CD8-positive, alpha-beta memory T cell (primary cell): ENCODE measurements around the gene ETV4. TPM values are rescaled to one million over a fixed set of nuclear protein-coding genes. Genes with fewer than 3 reads are reported as not detected.

Experiments
- CTCF ChIA-PET: fragments of 350-600 bp; sonication (Branson Sonifier 250); formaldehyde crosslinking; loops from one replicate; lab custom pipeline; 2021; ENCODE audit warnings: antibody characterized with exemption; lab: Charles Lee
- POLR2A ChIA-PET: fragments of 350-600 bp; sonication (Branson Sonifier 250); formaldehyde crosslinking; loops from one replicate; lab custom pipeline; 2021; ENCODE audit warnings: antibody characterized with exemption; lab: Charles Lee
- DNase-seq, 5 donors: peaks; one replicate each; pipeline versions ENCODE4 v3.0.0 to v3.0.0-alpha.2; 2020 to 2022; ENCODE audit warnings: mixed read lengths in 1 of 5
- H3K27ac ChIP-seq: one replicate; pipeline ENCODE4 v1.7.0; 2013; ENCODE audit warnings: low read depth, mild to moderate bottlenecking, low read length, moderate library complexity
- H3K27me3 ChIP-seq: 2 replicates; pipeline ENCODE4 v1.7.0; 2013; ENCODE audit warnings: low read length, mild to moderate bottlenecking; ENCODE audit not compliant: insufficient read depth, poor library complexity, severe bottlenecking
- H3K36me3 ChIP-seq: 2 replicates; pipeline ENCODE4 v1.7.0; 2013; ENCODE audit warnings: mild to moderate bottlenecking, low read length, moderate library complexity; ENCODE audit not compliant: insufficient read depth
- H3K4me1 ChIP-seq: 2 replicates; pipeline ENCODE4 v1.7.0; 2013; ENCODE audit warnings: mild to moderate bottlenecking, low read length, moderate library complexity; ENCODE audit not compliant: insufficient read depth
- H3K4me3 ChIP-seq: 2 replicates; pipeline ENCODE4 v1.7.0; 2013; ENCODE audit warnings: mild to moderate bottlenecking, low read length
- H3K9me3 ChIP-seq: 2 replicates; pipeline ENCODE4 v1.7.0; 2013; ENCODE audit warnings: mild to moderate bottlenecking, low read length
- H3K27ac Mint-ChIP-seq, 8 donors: one replicate each; pipeline ENCODE4 v1.8.0; 2020 to 2021; ENCODE audit warnings: mixed read lengths in 8 of 8, mild to moderate bottlenecking in 6 of 8, inconsistent platforms in 3 of 8, moderate library complexity in 3 of 8
- H3K27me3 Mint-ChIP-seq, 2 donors: one replicate each; pipeline ENCODE4 v1.8.0; 2020 to 2021; ENCODE audit warnings: mixed read lengths in 2 of 2, mild to moderate bottlenecking in 1 of 2, moderate library complexity in 1 of 2
- H3K36me3 Mint-ChIP-seq, 3 donors: one replicate each; pipeline ENCODE4 v1.8.0; 2020 to 2021; ENCODE audit warnings: mixed read lengths in 3 of 3, inconsistent platforms in 1 of 3, mild to moderate bottlenecking in 1 of 3
- H3K4me1 Mint-ChIP-seq, 3 donors: one replicate each; pipeline ENCODE4 v1.8.0; 2020 to 2021; ENCODE audit warnings: mixed read lengths in 3 of 3, inconsistent platforms in 1 of 3, mild to moderate bottlenecking in 1 of 3
- H3K4me3 Mint-ChIP-seq, 7 donors: one replicate each; pipeline ENCODE4 v1.8.0; 2020 to 2021; ENCODE audit warnings: mixed read lengths in 7 of 7, mild to moderate bottlenecking in 6 of 7, moderate library complexity in 4 of 7, inconsistent platforms in 2 of 7
- H3K9me3 Mint-ChIP-seq, 5 donors: one replicate each; pipeline ENCODE4 v1.8.0; 2020 to 2022; ENCODE audit warnings: mixed read lengths in 5 of 5, mild to moderate bottlenecking in 3 of 5, moderate library complexity in 2 of 5, inconsistent platforms in 1 of 5
- polyA plus RNA-seq: library from polyadenylated mRNA; unstranded; fragments of 300-500 nt; fragmentation: Illumina TruSeq; gene quantifications from one replicate; pipeline ENCODE4 v1.2.3, GENCODE V29; 2021
- total RNA-seq, 2 experiments: library from RNA; stranded (reverse); gene quantifications; one replicate each; pipeline ENCODE4 v1.2.3, GENCODE V29; 2021

ETV4 gene
- total and polyA plus RNA-seq, 3 experiments from 2014 or later = 0.09 to 6.4 (median 5.3) TPM

DNA sequence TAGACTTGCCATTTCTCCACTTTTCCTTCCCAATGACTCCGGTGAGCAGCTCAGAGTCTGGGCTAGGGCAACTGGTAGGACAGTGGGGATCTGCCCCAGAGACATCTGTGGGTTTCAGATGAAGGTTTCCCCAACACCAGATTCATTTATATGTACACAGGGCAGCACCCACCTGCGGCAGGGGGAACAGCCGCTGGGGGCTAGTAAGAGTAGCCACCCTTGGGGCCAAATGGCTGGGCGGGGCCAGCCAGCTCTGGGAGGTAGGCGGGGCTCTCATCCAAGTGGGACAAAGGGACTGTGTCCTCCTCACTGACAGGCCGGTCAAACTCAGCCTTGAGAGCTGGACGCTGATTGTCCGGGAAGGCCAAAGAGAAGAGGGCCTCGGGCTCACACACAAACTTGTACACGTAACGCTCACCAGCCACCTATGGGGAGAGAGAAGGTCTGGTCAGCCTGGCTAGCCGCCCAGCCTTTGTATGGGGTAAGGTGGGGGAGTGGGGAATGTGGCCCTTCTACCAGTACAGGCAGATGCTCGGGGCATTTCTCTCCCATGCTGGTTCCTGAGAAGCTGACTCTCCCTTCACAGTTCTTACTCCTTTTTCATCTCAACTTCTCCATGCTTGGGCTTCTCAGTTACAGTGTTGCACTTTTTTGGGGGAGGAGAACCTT lies 17.7 kb downstream of the ETV4 start:
- no peak overlapping the region for H3K27ac Mint-ChIP-seq
- no peaks in the 10 kb centered on the region for H3K9me3 Mint-ChIP-seq
- no peaks in the 10 kb centered on the region for H3K4me1 ChIP-seq
- no peak for DNase-seq
- H3K27me3 Mint-ChIP-seq = no peaks in the 10 kb centered on the region
- H3K36me3 Mint-ChIP-seq = peaks cover 0 to 49% (median 11%) of the 10 kb centered on the region in 3 donors
- H3K9me3 ChIP-seq = no peaks in the 10 kb centered on the region
- no peaks in the 10 kb centered on the region for H3K4me1 Mint-ChIP-seq
- CTCF ChIA-PET = no interaction called here
- POLR2A ChIA-PET = no interaction called here
- H3K4me3 ChIP-seq = no peak overlapping the region
- H3K36me3 ChIP-seq = peaks cover 25% of the 10 kb centered on the region
- no peak overlapping the region for H3K27ac ChIP-seq
- no peak overlapping the region for H3K4me3 Mint-ChIP-seq
- no peaks in the 10 kb centered on the region for H3K27me3 ChIP-seq

DNA sequence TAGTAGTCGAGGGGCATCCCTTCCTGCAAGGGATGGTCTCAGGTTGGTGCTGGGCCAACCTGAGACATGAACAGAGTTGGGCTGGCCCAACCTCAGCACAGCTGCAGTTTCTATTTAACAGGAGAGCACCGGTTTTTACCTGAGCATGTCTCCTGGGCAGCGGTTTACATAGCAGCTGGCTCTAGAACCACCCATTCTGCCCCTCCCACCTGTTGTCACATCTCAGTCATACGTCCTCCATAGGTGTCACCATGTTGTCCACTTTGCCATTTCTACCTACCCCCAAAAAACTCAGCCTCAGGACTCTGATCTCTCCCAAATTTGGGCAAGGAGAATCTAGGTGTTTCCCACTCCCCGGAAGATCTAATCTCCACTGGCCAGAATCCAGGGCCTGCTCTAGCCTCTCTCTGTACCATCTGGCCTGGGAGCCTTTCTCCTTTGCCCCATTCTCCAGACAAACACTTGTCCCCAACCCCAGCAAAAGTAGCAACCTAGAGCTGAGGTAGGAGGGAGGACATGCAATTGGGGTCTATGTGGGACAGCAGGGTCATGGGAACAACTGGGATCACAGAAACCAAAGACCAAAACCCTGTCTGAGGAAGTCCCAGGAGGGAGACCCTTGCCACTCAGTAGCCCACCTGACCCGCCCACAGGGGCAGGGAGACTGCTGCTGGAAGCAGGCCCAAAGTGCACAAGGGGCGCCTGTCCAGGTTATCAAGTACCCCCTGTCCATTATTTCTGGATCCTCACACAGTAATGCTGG lies 19.1 kb downstream of the ETV4 start:
- Histone ChIP-seq H3K36me3 (peaks cover 33% of the 10 kb centered on the region), H3K27me3 (no peaks in the 10 kb centered on the region), H3K9me3 (no peaks in the 10 kb centered on the region), H3K4me3 (no peak overlapping the region), H3K4me1 (no peaks in the 10 kb centered on the region), H3K27ac (no peak overlapping the region)
- H3K27ac Mint-ChIP-seq = peak overlapping the region in 2 of 8 donors; percentile 19 to 68
- H3K9me3 Mint-ChIP-seq = no peaks in the 10 kb centered on the region
- DNase-seq = no peak
- CTCF ChIA-PET = interaction anchor here (1.2 to 1.6 kb wide), 2 partner anchors 43 to 50 kb away, joined by 3 read pairs; partner anchors contain the start of gene DHX8
- no peaks in the 10 kb centered on the region for H3K4me1 Mint-ChIP-seq
- H3K27me3 Mint-ChIP-seq = no peaks in the 10 kb centered on the region
- POLR2A ChIA-PET = no interaction called here
- peak overlapping the region in 1 of 7 donors; percentile 25 for H3K4me3 Mint-ChIP-seq
- H3K36me3 Mint-ChIP-seq = peaks cover 0 to 60% (median 11%) of the 10 kb centered on the region in 3 donors

DNA sequence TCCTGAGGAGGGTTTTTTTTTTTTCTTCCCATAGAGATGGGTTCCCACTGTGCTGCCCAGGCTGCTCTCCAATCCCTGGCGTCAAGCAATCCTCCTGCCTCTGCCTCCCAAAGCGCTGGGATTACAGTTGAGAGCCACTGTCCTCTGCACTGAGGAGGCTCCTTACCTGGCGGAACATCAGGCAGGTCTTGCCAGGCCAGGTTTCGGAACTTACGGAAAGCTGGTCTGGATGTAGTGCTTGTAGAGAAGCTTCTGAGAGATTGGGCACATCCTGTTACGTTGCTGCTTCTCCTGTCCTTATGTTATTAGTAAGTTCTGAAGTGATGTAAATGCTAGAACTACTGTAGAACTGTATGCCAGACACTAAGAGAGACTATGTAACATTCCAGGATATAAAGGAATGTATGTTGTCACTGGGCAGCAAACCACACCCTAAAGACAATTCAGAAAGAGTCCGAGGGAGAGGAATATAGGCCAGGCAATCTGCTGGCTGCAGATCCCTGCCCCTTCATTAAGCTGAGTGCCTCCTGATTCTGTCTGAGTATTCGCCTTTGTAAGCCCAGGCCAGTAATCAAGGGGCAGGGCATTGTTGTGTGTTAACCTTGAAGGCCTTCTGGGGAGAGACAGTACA lies 21.1 kb downstream of the ETV4 start:
- H3K4me1 Mint-ChIP-seq = peaks cover 0 to 4% (median 0%) of the 10 kb centered on the region in 3 donors
- H3K27ac Mint-ChIP-seq = no peak overlapping the region
- ChIA-PET POLR2A (no interaction called here), CTCF (interaction anchor here (1.6 to 2.2 kb wide), 2 partner anchors 42 to 52 kb away, joined by 3 to 5 read pairs; partner anchors contain the start of gene DHX8)
- Histone ChIP-seq H3K36me3 (peaks cover 53% of the 10 kb centered on the region), H3K4me3 (no peak overlapping the region), H3K27me3 (no peaks in the 10 kb centered on the region), H3K9me3 (no peaks in the 10 kb centered on the region), H3K4me1 (no peaks in the 10 kb centered on the region), H3K27ac (no peak overlapping the region)
- H3K4me3 Mint-ChIP-seq = no peak overlapping the region
- H3K9me3 Mint-ChIP-seq = no peaks in the 10 kb centered on the region
- no peaks in the 10 kb centered on the region for H3K27me3 Mint-ChIP-seq
- no peak for DNase-seq
- peaks cover 11 to 79% (median 22%) of the 10 kb centered on the region in 3 donors for H3K36me3 Mint-ChIP-seq

DNA sequence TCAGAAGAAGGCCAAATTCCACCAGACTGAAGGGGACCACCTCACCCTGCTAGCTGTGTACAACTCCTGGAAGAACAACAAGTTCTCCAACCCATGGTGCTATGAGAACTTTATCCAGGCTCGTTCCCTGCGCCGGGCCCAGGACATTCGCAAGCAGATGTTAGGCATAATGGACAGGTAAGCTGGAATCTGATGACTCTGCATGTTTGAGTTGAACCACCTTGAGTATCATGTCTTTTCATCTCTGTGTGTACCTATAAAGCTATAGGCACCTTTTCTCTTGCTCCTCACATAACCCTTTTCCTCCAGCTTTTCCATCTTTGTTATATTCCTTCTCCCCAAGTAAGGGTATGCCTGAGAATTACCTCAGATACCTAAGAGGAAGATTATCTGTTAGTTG lies 24.8 kb downstream of the ETV4 start:
- no peaks in the 10 kb centered on the region for H3K9me3 Mint-ChIP-seq
- H3K27me3 Mint-ChIP-seq = no peaks in the 10 kb centered on the region
- peaks cover 0 to 9% (median 0%) of the 10 kb centered on the region in 3 donors for H3K4me1 Mint-ChIP-seq
- H3K4me3 ChIP-seq = no peak overlapping the region
- no peak overlapping the region for H3K27ac ChIP-seq
- CTCF ChIA-PET = no interaction called here
- H3K27ac Mint-ChIP-seq = no peak overlapping the region
- no peak overlapping the region for H3K4me3 Mint-ChIP-seq
- no peaks in the 10 kb centered on the region for H3K9me3 ChIP-seq
- H3K4me1 ChIP-seq = no peaks in the 10 kb centered on the region
- no peaks in the 10 kb centered on the region for H3K27me3 ChIP-seq
- peaks cover 18 to 95% (median 37%) of the 10 kb centered on the region in 3 donors for H3K36me3 Mint-ChIP-seq
- peaks cover 80% of the 10 kb centered on the region for H3K36me3 ChIP-seq
- DNase-seq = no peak
- POLR2A ChIA-PET = no interaction called here

DNA sequence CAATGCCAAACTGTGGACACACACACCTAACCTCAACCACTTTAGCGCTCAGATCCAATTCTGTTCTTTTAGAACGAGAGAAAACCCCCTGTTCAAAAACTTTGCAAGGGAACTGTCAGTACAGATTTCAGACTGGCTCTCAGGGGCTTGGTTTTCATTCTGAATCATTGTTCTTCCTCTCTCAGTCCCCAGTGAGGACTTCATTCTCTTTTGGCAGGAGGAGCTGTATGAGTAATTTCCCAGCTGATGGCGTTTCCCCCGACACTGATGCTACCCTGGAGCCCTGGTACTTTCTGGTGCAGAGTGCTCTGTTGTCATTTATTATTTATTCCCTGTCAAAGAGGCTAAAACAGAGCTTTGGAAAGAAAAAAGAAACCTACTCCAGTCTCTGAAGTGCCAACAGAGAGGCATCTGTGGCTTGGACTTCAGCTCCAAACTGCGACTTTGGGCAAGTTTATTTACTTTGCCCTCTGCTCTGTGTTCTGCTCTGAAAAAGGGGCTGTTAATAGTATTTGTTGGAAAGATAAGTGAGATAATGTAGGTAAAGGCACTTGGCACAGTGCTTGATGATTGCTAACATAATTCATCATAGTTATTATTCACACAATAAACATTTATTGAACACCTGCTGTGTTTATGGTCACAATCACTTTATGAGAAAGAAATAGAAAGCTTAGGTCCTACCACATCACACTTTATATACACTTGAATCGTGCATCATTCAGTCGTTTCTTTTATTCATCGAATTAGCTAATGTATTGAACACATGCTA lies 28.3 kb downstream of the ETV4 start:
- H3K9me3 Mint-ChIP-seq = no peaks in the 10 kb centered on the region
- Histone ChIP-seq H3K4me1 (no peaks in the 10 kb centered on the region), H3K27ac (no peak overlapping the region), H3K9me3 (no peaks in the 10 kb centered on the region), H3K4me3 (no peak overlapping the region), H3K27me3 (no peaks in the 10 kb centered on the region), H3K36me3 (peaks cover 68% of the 10 kb centered on the region)
- CTCF ChIA-PET = no interaction called here
- DNase-seq = no peak
- no peaks in the 10 kb centered on the region for H3K27me3 Mint-ChIP-seq
- H3K27ac Mint-ChIP-seq = no peak overlapping the region
- H3K4me1 Mint-ChIP-seq = peaks cover 0 to 9% (median 0%) of the 10 kb centered on the region in 3 donors
- POLR2A ChIA-PET = no interaction called here
- H3K4me3 Mint-ChIP-seq = no peak overlapping the region
- H3K36me3 Mint-ChIP-seq = peaks cover 18 to 85% (median 32%) of the 10 kb centered on the region in 3 donors

DNA sequence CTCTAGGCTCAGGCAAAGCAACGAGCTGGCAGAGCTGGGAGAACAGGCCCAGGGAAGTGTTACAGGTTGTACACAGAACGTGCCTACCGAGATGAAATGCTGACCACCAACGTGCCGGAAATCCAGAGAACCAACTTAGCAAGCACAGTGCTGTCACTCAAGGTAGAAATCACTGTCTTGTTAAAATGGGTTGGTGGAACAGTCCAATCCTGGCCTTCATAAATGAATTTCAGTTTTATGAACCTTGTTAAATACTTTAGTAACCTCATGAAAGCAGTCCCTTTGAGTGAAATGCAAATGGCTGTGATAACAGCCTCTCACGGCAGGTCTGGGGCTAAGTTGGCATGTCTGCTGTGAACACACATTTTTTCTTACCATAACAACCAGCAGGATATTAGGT lies 29.0 kb downstream of the ETV4 start:
- Histone ChIP-seq H3K4me3 (no peak overlapping the region), H3K27ac (no peak overlapping the region), H3K4me1 (no peaks in the 10 kb centered on the region), H3K27me3 (no peaks in the 10 kb centered on the region), H3K36me3 (peaks cover 69% of the 10 kb centered on the region), H3K9me3 (no peaks in the 10 kb centered on the region)
- H3K4me1 Mint-ChIP-seq = peaks cover 0 to 9% (median 0%) of the 10 kb centered on the region in 3 donors
- H3K27me3 Mint-ChIP-seq = no peaks in the 10 kb centered on the region
- ChIA-PET POLR2A (no interaction called here), CTCF (no interaction called here)
- no peak for DNase-seq
- H3K9me3 Mint-ChIP-seq = no peaks in the 10 kb centered on the region
- no peak overlapping the region for H3K4me3 Mint-ChIP-seq
- H3K27ac Mint-ChIP-seq = no peak overlapping the region
- peaks cover 18 to 88% (median 38%) of the 10 kb centered on the region in 3 donors for H3K36me3 Mint-ChIP-seq

DNA sequence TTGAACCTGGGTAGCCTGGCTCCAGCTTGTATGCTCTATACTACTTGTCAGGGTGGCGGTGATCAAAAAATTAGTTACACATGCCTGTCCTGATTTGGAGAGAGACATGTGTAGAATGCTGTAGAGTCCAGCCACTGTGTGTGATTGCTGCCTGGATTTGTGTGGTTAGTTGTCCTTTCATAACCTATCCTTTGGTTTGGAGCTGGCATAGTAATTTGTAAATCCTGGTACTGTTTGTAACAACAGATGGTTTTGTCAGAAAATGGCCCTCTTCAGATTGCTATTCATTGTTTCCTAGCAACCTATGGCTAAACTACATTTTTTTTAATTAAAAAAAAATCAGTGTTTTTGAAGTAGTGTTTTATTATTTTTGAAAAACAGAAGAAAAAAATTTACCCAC lies 30.5 kb downstream of the ETV4 start:
- H3K27ac ChIP-seq = no peak overlapping the region
- Mint-ChIP-seq H3K9me3 (no peaks in the 10 kb centered on the region), H3K4me3 (no peak overlapping the region), H3K27me3 (no peaks in the 10 kb centered on the region), H3K27ac (no peak overlapping the region), H3K4me1 (peaks cover 0 to 7% (median 0%) of the 10 kb centered on the region in 3 donors), H3K36me3 (peaks cover 10 to 82% (median 34%) of the 10 kb centered on the region in 3 donors)
- no peaks in the 10 kb centered on the region for H3K27me3 ChIP-seq
- no peaks in the 10 kb centered on the region for H3K4me1 ChIP-seq
- DNase-seq = no peak
- POLR2A ChIA-PET = no interaction called here
- CTCF ChIA-PET = no interaction called here
- H3K9me3 ChIP-seq = no peaks in the 10 kb centered on the region
- peaks cover 54% of the 10 kb centered on the region for H3K36me3 ChIP-seq
- no peak overlapping the region for H3K4me3 ChIP-seq
